HL-60 (cell line): ENCODE measurements around the gene KCNRG.

Experiments used
- DNase-seq, 2 experiments: peaks; one replicate each; pipeline ENCODE4 v3.0.0-alpha.2; 2010 to 2020; ENCODE audit warnings: low read depth in 1 of 2, low spot score in 1 of 2
- H3K27ac ChIP-seq: fragments of 250-450 bp; sonication (Bioruptor Pico); replicated peaks from 2 replicates; pipeline ENCODE4 v1.5.1; 2020; ENCODE audit warnings: mild to moderate bottlenecking, moderate library complexity
- H3K27me3 ChIP-seq: fragments of 250-450 bp; sonication (Bioruptor Pico); 2 replicates; pipeline ENCODE4 v1.5.1; 2021; ENCODE audit warnings: mild to moderate bottlenecking, moderate library complexity; ENCODE audit not compliant: insufficient read depth, poor library complexity, severe bottlenecking
- H3K4me3 ChIP-seq: replicated peaks from 2 replicates; pipeline ENCODE4 v1.5.1; 2011; ENCODE audit warnings: mild to moderate bottlenecking, control low read depth, low read length; ENCODE audit not compliant: insufficient read depth
- CTCF ChIP-seq: IDR thresholded peaks from one replicate; pipeline ENCODE4 v1.5.1; 2011; ENCODE audit warnings: low read length, control low read depth, inconsistent platforms; ENCODE audit not compliant: insufficient read depth
- GABPA ChIP-seq: IDR thresholded peaks from 2 replicates; pipeline ENCODE4 v1.6.1; 2012; ENCODE audit warnings: low read depth
- POLR2AphosphoS5 ChIP-seq: IDR thresholded peaks from 2 replicates; pipeline ENCODE4 v1.6.1; 2012; ENCODE audit warnings: low read depth
- SPI1 ChIP-seq: IDR thresholded peaks from 2 replicates; pipeline ENCODE4 v1.6.1; 2012; ENCODE audit warnings: low read depth, mild to moderate bottlenecking, borderline replicate concordance
- TF ChIP-seq, protein P1 (sequence below): IDR thresholded peaks from 2 replicates; pipeline ENCODE4 v1.6.1; 2012; ENCODE audit warnings: low read depth; ENCODE audit not compliant: insufficient replicate concordance

Gene KCNRG

GRCh38 chr13:50001287-50001686, 14.0 kb upstream of the KCNRG start:
- Histone ChIP-seq H3K4me3 (no peak overlapping the region), H3K27me3 (no peaks in the 10 kb centered on the region), H3K27ac (no peak overlapping the region)
- no peak for DNase-seq
- no peak for TF ChIP-seq CTCF
- TF ChIP-seq SPI1: no peak
- TF ChIP-seq, protein P1, sequence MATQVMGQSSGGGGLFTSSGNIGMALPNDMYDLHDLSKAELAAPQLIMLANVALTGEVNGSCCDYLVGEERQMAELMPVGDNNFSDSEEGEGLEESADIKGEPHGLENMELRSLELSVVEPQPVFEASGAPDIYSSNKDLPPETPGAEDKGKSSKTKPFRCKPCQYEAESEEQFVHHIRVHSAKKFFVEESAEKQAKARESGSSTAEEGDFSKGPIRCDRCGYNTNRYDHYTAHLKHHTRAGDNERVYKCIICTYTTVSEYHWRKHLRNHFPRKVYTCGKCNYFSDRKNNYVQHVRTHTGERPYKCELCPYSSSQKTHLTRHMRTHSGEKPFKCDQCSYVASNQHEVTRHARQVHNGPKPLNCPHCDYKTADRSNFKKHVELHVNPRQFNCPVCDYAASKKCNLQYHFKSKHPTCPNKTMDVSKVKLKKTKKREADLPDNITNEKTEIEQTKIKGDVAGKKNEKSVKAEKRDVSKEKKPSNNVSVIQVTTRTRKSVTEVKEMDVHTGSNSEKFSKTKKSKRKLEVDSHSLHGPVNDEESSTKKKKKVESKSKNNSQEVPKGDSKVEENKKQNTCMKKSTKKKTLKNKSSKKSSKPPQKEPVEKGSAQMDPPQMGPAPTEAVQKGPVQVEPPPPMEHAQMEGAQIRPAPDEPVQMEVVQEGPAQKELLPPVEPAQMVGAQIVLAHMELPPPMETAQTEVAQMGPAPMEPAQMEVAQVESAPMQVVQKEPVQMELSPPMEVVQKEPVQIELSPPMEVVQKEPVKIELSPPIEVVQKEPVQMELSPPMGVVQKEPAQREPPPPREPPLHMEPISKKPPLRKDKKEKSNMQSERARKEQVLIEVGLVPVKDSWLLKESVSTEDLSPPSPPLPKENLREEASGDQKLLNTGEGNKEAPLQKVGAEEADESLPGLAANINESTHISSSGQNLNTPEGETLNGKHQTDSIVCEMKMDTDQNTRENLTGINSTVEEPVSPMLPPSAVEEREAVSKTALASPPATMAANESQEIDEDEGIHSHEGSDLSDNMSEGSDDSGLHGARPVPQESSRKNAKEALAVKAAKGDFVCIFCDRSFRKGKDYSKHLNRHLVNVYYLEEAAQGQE: no peak
- TF ChIP-seq GABPA: no peak
- no peak for TF ChIP-seq POLR2AphosphoS5

DNA sequence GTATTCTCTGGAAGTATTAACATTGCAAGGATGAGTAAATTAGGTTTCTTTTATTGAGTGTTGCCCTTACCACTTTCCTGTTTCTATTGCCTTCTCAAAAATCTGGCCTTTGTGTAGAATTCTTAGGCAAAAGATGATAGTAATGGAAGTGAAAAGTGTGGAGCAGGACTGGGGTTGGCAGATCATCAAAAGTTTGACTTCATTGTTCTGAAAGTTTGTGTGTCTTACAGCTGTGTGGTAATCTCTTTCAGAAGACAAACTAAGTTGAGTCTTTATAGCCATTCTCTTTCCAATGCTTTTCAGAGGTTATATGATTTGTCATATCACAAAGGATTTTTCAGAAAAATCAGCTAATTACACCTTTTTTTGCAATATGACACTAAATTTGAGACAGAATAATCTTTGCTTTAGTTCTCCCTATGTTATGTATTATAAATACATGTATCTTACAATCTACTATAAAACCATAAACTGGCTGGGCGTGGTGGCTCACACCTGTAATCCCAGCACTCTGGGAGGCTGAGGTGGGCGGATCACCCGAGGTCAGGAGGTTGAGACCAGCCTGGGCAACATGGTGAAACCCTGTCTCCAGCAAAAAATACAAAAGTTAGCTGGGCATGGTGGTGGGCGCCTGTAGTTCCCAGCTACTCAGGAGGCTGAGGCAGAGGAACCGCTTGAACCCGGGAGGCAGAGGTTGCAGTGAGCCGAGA, 8.7 kb upstream of the KCNRG start:
- no peak overlapping the region for H3K27ac ChIP-seq
- H3K4me3 ChIP-seq: no peak overlapping the region
- H3K27me3 ChIP-seq: no peaks in the 10 kb centered on the region
- DNase-seq: no peak
- no peak for TF ChIP-seq SPI1
- no peak for TF ChIP-seq CTCF
- TF ChIP-seq, protein P1: no peak
- no peak for TF ChIP-seq GABPA
- TF ChIP-seq POLR2AphosphoS5: no peak

- no peak overlapping the region for H3K27ac ChIP-seq
- H3K4me3 ChIP-seq: no peak overlapping the region
- TF ChIP-seq POLR2AphosphoS5 (no peak), GABPA (no peak), SPI1 (no peak), CTCF (no peak)
- TF ChIP-seq, protein P1: no peak
- no peak for DNase-seq
- H3K27me3 ChIP-seq: no peaks in the 10 kb centered on the region
Measured at GRCh38 chr13:50011461-50011860, 3.8 kb upstream of the KCNRG start.
